Mucosa of descending colon (tissue), 3 donors: ENCODE results near the gene STYK1. TPM values are rescaled to one million over a fixed set of nuclear protein-coding genes. Genes with fewer than 3 reads are reported as not detected.
A peak's percentile ranks its signal among the peaks of the same experiment; 100 is the strongest.

Source experiments
- ATAC-seq: fragments of 200-7000 bp; cut with Tn5 transposase; one replicate; pipeline ENCODE4 v1.9.1; 2020; ENCODE audit warnings: mild to moderate bottlenecking, moderate library complexity
- DNase-seq, 3 donors: peaks; one replicate each; pipeline ENCODE4 v3.0.0-alpha.2; 2020
- H3K36me3 ChIP-seq: fragments of 200-600 bp; one replicate; pipeline ENCODE4 v1.8.0; 2021; ENCODE audit warnings: low read depth, mild to moderate bottlenecking
- H3K4me1 ChIP-seq: fragments of 200-600 bp; one replicate; pipeline ENCODE4 v1.8.0; 2021; ENCODE audit warnings: low read depth, mild to moderate bottlenecking
- H3K4me3 ChIP-seq: fragments of 200-600 bp; one replicate; pipeline ENCODE4 v1.8.0; 2021; ENCODE audit warnings: mild to moderate bottlenecking
- H3K9me3 ChIP-seq: fragments of 200-600 bp; one replicate; pipeline ENCODE4 v1.8.0; 2021; ENCODE audit warnings: mild to moderate bottlenecking
- CTCF ChIP-seq: fragments of 200-600 bp; IDR thresholded peaks from one replicate; pipeline ENCODE4 v1.8.0; 2022; ENCODE audit warnings: antibody characterized with exemption, mild to moderate bottlenecking
- intact Hi-C, 2 donors: fragments of 100-400 bp; cut with DNase I in 1 of 2; cut with micrococcal nuclease in 1 of 2; formaldehyde crosslinking; loops; one replicate each; pipeline versions ENCODE4 v1.11.0 to v1.11.1; 2022; cut with DNase I, micrococcal nuclease
- total RNA-seq, 3 donors: library from RNA; stranded (reverse); fragmentation: NEBNext Ultra II Directional in 2 of 3; extraction: Animal tissue kit (Norgen Biotek cat#: 25700) in 2 of 3; gene quantifications; one replicate each; pipeline versions ENCODE4 v1.2.1 to v1.2.4, GENCODE V29; 2021 to 2023
- donor health status: DM: no; HTN: no; CAD: no; lungs with moderate emphysema.
- donor health status: DM: no; HTN: no; CAD: no.
- donor health status: DM: no; HTN: yes; CAD: no.

STYK1 gene
- total RNA-seq, 3 donors from 2014 or later: 19.9 to 37.6 (median 28.0) TPM

DNA sequence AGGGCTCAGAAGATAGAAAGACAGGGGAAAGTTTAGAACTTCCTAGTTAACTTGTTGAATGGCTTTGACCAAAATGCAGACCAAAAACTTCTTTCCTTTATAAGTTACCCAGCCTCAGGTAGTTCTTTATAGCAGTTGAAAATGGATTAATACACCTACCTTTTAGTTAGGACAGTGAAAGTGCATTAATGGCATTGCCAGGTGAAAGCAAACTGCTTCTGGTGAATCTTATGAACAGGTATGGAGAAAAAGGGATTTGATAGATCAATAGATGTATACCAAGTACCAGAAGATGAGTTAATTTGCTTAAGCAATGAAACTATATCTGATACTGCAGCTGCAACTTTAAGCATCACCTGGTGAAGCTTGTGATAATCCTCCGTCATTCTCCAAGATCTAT lies 14.2 kb upstream of the STYK1 start:
- H3K36me3 ChIP-seq: no peaks in the 10 kb centered on the region
- H3K4me3 ChIP-seq: no peak overlapping the region
- H3K4me1 ChIP-seq: no peaks in the 10 kb centered on the region
- DNase-seq (no peak), ATAC-seq (no peak)
- H3K9me3 ChIP-seq: no peaks in the 10 kb centered on the region
- intact Hi-C loops: no loop called here
- no peak for TF ChIP-seq CTCF

DNA sequence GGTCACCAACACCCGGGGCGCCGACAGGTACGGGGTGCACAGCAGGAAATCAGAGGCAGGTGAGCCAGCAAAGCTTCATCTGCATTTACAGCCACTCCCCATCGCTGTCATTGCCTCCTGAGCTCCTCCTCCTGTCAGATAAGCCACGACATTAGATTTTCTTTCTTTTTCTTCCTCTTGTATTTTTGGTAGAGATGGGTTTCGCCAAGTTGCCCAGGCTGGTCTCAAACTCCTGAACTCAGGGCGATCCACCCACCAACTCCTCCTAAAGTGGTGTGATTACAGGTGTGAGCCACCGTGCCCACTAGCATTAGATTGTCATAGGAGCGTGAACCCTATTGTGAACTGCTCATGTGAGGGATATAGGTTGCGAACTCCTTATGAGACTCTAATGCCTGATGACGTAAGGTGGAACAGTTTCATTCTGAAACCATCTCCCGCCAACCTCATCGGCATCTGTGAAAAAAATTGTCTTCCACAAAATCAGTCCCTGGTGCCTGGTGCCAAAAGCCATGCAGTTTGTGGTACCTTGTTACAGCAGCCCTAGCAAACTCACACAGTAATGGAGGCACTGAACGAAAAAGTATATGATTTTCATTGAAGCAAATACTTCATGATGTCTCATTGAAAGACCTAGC lies 1.5 kb downstream of the STYK1 start:
- ATAC-seq (peak; percentile 70), DNase-seq (peak; percentile 72 to 78 (median 77))
- Histone ChIP-seq H3K4me3 (peak overlapping the region; percentile 3), H3K36me3 (no peaks in the 10 kb centered on the region), H3K4me1 (peaks cover 17% of the 10 kb centered on the region), H3K9me3 (no peaks in the 10 kb centered on the region)
- TF ChIP-seq CTCF: no peak
- intact Hi-C loops: no loop called here

DNA sequence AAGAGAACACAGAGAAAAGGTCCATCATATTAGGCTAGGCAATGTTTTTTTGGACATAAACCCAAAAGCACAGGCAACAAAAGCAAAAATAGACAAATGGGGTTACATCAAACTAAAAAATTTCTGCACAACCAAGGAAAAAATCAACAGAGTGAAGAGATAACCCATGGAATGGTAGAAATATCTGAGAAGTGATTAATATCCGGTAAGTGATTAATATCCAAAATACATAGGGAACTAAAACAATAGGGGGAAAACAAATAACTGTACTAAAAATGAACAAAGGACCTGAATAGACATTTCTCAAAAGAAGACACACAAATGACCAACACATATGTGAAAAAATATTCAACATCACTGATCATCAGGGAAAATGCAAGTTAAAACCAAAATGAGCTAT lies 4.3 kb downstream of the STYK1 start:
- TF ChIP-seq CTCF: no peak
- Histone ChIP-seq H3K9me3 (no peaks in the 10 kb centered on the region), H3K4me1 (peaks cover 25% of the 10 kb centered on the region), H3K36me3 (no peaks in the 10 kb centered on the region), H3K4me3 (no peak overlapping the region)
- DNase-seq (no peak), ATAC-seq (no peak)
- intact Hi-C loops: loop anchor here in 1 of 2 donors (10.0 kb wide), 1 partner anchor 55 kb away; the partner anchor contains the start of gene MAGOHB

- H3K36me3 ChIP-seq: no peaks in the 10 kb centered on the region
- no peaks in the 10 kb centered on the region for H3K9me3 ChIP-seq
- no peak for TF ChIP-seq CTCF
- H3K4me3 ChIP-seq: no peak overlapping the region
- peak in 1 of 3 donors; percentile 37 for DNase-seq
- peak; percentile 54 for ATAC-seq
- peaks cover 28% of the 10 kb centered on the region for H3K4me1 ChIP-seq
- intact Hi-C loops: loop anchor here in 1 of 2 donors (10.0 kb wide), 1 partner anchor 54 kb away; the partner anchor contains the start of gene MAGOHB
Measured at GRCh38 chr12:10668526-10668925, 5.3 kb downstream of the STYK1 start.

DNA sequence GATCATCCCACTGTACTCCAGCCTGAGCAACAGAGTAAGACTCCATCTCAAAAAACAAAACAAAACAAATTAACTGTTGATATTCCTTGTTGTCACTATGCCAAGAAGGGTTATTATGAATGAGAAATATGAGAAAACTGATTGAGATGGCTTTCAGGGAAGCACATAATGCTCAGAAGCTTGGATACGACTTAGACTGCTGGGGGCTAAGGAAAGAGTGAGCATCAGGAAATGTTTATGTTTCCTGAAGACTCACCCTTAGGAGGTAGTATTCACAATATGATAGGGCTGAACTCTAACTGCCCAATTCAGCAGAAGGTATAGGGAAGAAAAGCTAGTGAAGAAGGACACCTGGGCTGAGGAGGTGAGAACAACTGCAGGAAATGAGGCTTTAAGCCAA lies 6.3 kb downstream of the STYK1 start:
- intact Hi-C loops: loop anchor here in 1 of 2 donors (10.0 kb wide), 1 partner anchor 53 kb away; the partner anchor contains the start of gene MAGOHB
- ATAC-seq: no peak

More for the DNA sequence above, 6.3 kb downstream of the STYK1 start:
- no peak for DNase-seq
- no peak overlapping the region for H3K4me3 ChIP-seq
- no peak for TF ChIP-seq CTCF
- H3K9me3 ChIP-seq: no peaks in the 10 kb centered on the region
- H3K4me1 ChIP-seq: peaks cover 28% of the 10 kb centered on the region
- no peaks in the 10 kb centered on the region for H3K36me3 ChIP-seq
